Measurements from ENCODE around the gene TGFBR3.

TGFBR3 gene

GRCh38 chr1:91781901-91782622, 103.9 kb downstream of the TGFBR3 start:
- Histone ChIP-seq H3K27me3 (ENCODE audit: insufficient read depth, low read length, poor library complexity) (no peaks in the 10 kb centered on the region), H2AFZ (ENCODE audit: low read depth, low read length) (no peak overlapping the region), H3K4me1 (ENCODE audit: insufficient read depth, low read length) (no peaks in the 10 kb centered on the region), H3K36me3 (ENCODE audit: insufficient read depth, low read length) (no peaks in the 10 kb centered on the region), H3K27ac (ENCODE audit: low read length) (no peak overlapping the region), H3K9me3 (ENCODE audit: insufficient read depth, low read length, severe bottlenecking) (no peaks in the 10 kb centered on the region), H3K4me2 (ENCODE audit: insufficient read depth, low read length) (no peak overlapping the region), H3K9ac (ENCODE audit: low read depth, low read length) (no peak overlapping the region), H3K4me3 (ENCODE audit: low read depth in 1 of 2, low read length in 2 of 2) (no peak overlapping the region), H3K79me2 (ENCODE audit: insufficient read depth, low read length) (no peaks in the 10 kb centered on the region), H4K20me1 (ENCODE audit: insufficient read depth, low read length) (no peaks in the 10 kb centered on the region)
- no peak for TF ChIP-seq CTCF (IDR thresholded peaks at IDR 0.05; ENCODE audit: borderline replicate concordance, extremely low read depth, low read length, poor library complexity, severe bottlenecking)
- TF ChIP-seq EZH2 (IDR thresholded peaks at IDR 0.05; ENCODE audit: borderline replicate concordance, low read depth, low read length, severe bottlenecking) = no peak
- DNase-seq = no peak
- ATAC-seq (ENCODE audit: insufficient read depth, low read depth) = no peak

GRCh38 chr1:91781371-91781825, 104.6 kb downstream of the TGFBR3 start:
- no peaks in the 10 kb centered on the region for H3K36me3 ChIP-seq (ENCODE audit: insufficient read depth, low read length)
- no peak for ATAC-seq (ENCODE audit: insufficient read depth, low read depth)
- no peaks in the 10 kb centered on the region for H4K20me1 ChIP-seq (ENCODE audit: insufficient read depth, low read length)
- H3K9me3 ChIP-seq (ENCODE audit: insufficient read depth, low read length, severe bottlenecking) = no peaks in the 10 kb centered on the region
- no peak overlapping the region for H2AFZ ChIP-seq (ENCODE audit: low read depth, low read length)
- H3K79me2 ChIP-seq (ENCODE audit: insufficient read depth, low read length) = no peaks in the 10 kb centered on the region
- no peaks in the 10 kb centered on the region for H3K4me1 ChIP-seq (ENCODE audit: insufficient read depth, low read length)
- TF ChIP-seq EZH2 (IDR thresholded peaks at IDR 0.05; ENCODE audit: borderline replicate concordance, low read depth, low read length, severe bottlenecking) = no peak
- no peak for TF ChIP-seq CTCF (IDR thresholded peaks at IDR 0.05; ENCODE audit: borderline replicate concordance, extremely low read depth, low read length, poor library complexity, severe bottlenecking)
- H3K27me3 ChIP-seq (ENCODE audit: insufficient read depth, low read length, poor library complexity) = peaks cover 3% of the 10 kb centered on the region
- no peak overlapping the region for H3K27ac ChIP-seq (ENCODE audit: low read length)
- no peak overlapping the region for H3K4me2 ChIP-seq (ENCODE audit: insufficient read depth, low read length)
- DNase-seq = no peak
- no peak overlapping the region for H3K4me3 ChIP-seq (ENCODE audit: low read depth in 1 of 2, low read length in 2 of 2)
- no peak overlapping the region for H3K9ac ChIP-seq (ENCODE audit: low read depth, low read length)

- Histone ChIP-seq H3K27me3 (ENCODE audit: insufficient read depth, low read length, poor library complexity) (peaks cover 3% of the 10 kb centered on the region), H3K9ac (ENCODE audit: low read depth, low read length) (no peak overlapping the region), H3K4me3 (ENCODE audit: low read depth in 1 of 2, low read length in 2 of 2) (no peak overlapping the region), H3K4me2 (ENCODE audit: insufficient read depth, low read length) (no peak overlapping the region), H3K79me2 (ENCODE audit: insufficient read depth, low read length) (no peaks in the 10 kb centered on the region), H3K4me1 (ENCODE audit: insufficient read depth, low read length) (no peaks in the 10 kb centered on the region), H3K36me3 (ENCODE audit: insufficient read depth, low read length) (no peaks in the 10 kb centered on the region), H3K9me3 (ENCODE audit: insufficient read depth, low read length, severe bottlenecking) (no peaks in the 10 kb centered on the region), H2AFZ (ENCODE audit: low read depth, low read length) (no peak overlapping the region), H4K20me1 (ENCODE audit: insufficient read depth, low read length) (no peaks in the 10 kb centered on the region), H3K27ac (ENCODE audit: low read length) (no peak overlapping the region)
- no peak for DNase-seq
- TF ChIP-seq CTCF (IDR thresholded peaks at IDR 0.05; ENCODE audit: borderline replicate concordance, extremely low read depth, low read length, poor library complexity, severe bottlenecking) (no peak), EZH2 (IDR thresholded peaks at IDR 0.05; ENCODE audit: borderline replicate concordance, low read depth, low read length, severe bottlenecking) (no peak)
- no peak for ATAC-seq (ENCODE audit: insufficient read depth, low read depth)
Measured at GRCh38 chr1:91779548-91780021, 106.4 kb downstream of the TGFBR3 start.

Measured in DND-41 (cell line).